ENCODE measurements around the gene SEC31A. TPM values are rescaled to one million over a fixed set of nuclear protein-coding genes. Genes with fewer than 3 reads are reported as not detected.

Gene SEC31A
- total RNA-seq: 100 to 1,000 TPM; 133 to 204 (median 164) TPM
- 10 to 100 TPM; 63.6 to 71.1 (median 64.7) TPM for polyA plus RNA-seq
- long read RNA-seq, donor 1, full-length matches to known transcripts: 13 of 72 reads
- long read RNA-seq, donor 1, partial matches to known transcripts: 59 of 72 reads
- long read RNA-seq, donor 1, other reads (novel, unspliced or antisense): 0 of 72 reads
- long read RNA-seq, donor 2, full-length matches to known transcripts: 8 of 14 reads
- long read RNA-seq, donor 2, partial matches to known transcripts: 6 of 14 reads
- long read RNA-seq, donor 2, other reads (novel, unspliced or antisense): 0 of 14 reads

- 0 to 1% (median 0%) methylated on average over 60 to 71 of the region's 71 CpGs for WGBS, 5 donors
- peak; percentile 100 for DNase-seq
- H3K27me3 ChIP-seq (replicated peaks in 1 of 7): no peaks in the 10 kb centered on the region
- peaks cover 0 to 36% (median 13%) of the 10 kb centered on the region in 6 donors for H3K36me3 ChIP-seq
- H3K4me3 ChIP-seq: peak within 1 kb of the TSS; percentile 59 to 79 (median 67)
- H3K4me1 ChIP-seq: peaks cover 17 to 57% (median 38%) of the 10 kb centered on the region in 6 donors
- intact Hi-C loops (cut with DNase I; ENCODE audit: low total_unique reads): no loop called here
- no peaks in the 10 kb centered on the region for H3K9me3 ChIP-seq
- peak within 1 kb of the TSS; percentile 88 to 98 (median 97) for H3K27ac ChIP-seq
- TF ChIP-seq POLR2A (IDR thresholded peaks at IDR 0.05): peak; percentile 51 to 85 (median 82)
- peak; percentile 98 to 100 (median 99) for TF ChIP-seq POLR2AphosphoS5 (IDR thresholded peaks at IDR 0.05)
- peak in 3 of 11 experiments; percentile 21 to 39 (median 29) for TF ChIP-seq CTCF (IDR thresholded peaks at IDR 0.05 in 8 of 11, conservative IDR thresholded peaks at IDR 0.05 in 3 of 11)
Measured at GRCh38 chr4:82890901-82891706, at the start of gene SEC31A. Gene SEC31A (minus strand): TSS chr4:82891153. CDS start chr4:82881936, 9,217 bp downstream.

GRCh38 chr4:82939414-82939813, 48.5 kb upstream of the SEC31A start:
- Histone ChIP-seq H3K4me3 (no peak overlapping the region), H3K27me3 (replicated peaks in 1 of 7) (no peaks in the 10 kb centered on the region), H3K27ac (no peak overlapping the region), H3K36me3 (peaks cover 0 to 95% (median 56%) of the 10 kb centered on the region in 6 donors), H3K9me3 (no peaks in the 10 kb centered on the region), H3K4me1 (no peaks in the 10 kb centered on the region)
- WGBS, 5 donors: 89 to 100% (median 99%) methylated on average over 2 of the region's 2 CpGs
- intact Hi-C loops (cut with DNase I; ENCODE audit: low total_unique reads): no loop called here
- DNase-seq: no peak
- no peak for TF ChIP-seq CTCF (IDR thresholded peaks at IDR 0.05 in 8 of 11, conservative IDR thresholded peaks at IDR 0.05 in 3 of 11)
- TF ChIP-seq POLR2AphosphoS5 (IDR thresholded peaks at IDR 0.05): no peak
- no peak for TF ChIP-seq POLR2A (IDR thresholded peaks at IDR 0.05)

- intact Hi-C loops (cut with DNase I; ENCODE audit: low total_unique reads): no loop called here
- no peak for TF ChIP-seq CTCF (IDR thresholded peaks at IDR 0.05 in 8 of 11, conservative IDR thresholded peaks at IDR 0.05 in 3 of 11)
- no peak for TF ChIP-seq POLR2AphosphoS5 (IDR thresholded peaks at IDR 0.05)
- no peak for TF ChIP-seq POLR2A (IDR thresholded peaks at IDR 0.05)
- Histone ChIP-seq H3K27me3 (replicated peaks in 1 of 7) (no peaks in the 10 kb centered on the region), H3K36me3 (peaks cover 0 to 97% (median 53%) of the 10 kb centered on the region in 6 donors), H3K4me3 (no peak overlapping the region), H3K27ac (no peak overlapping the region), H3K9me3 (no peaks in the 10 kb centered on the region), H3K4me1 (no peaks in the 10 kb centered on the region)
- no peak for DNase-seq
Measured at GRCh38 chr4:82934441-82934840, 43.5 kb upstream of the SEC31A start.
